ENCODE results near the gene PLCL1.
A peak's percentile ranks its signal among the peaks of the same experiment; 100 is the strongest.

The PLCL1 gene

DNA sequence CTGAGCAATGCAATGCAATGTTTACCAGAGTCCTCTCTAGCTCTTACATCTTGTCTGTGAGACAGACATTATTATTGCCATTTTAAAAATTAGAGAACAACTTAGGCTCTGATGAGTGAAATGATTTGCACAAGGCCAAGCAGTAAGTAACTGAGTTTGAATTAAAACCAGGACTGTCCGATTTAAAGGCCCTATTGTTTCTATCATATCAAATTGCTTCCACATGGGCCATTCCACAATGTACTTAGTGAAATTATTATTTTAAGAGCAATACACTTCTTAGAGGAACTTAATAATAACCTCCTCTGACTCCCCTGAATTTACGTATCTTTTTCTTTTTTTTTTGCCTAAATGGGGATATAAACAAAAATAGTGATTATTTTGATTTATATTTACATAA, 64.6 kb downstream of the PLCL1 start:
- DNase-seq (ENCODE audit: low read depth in 1 of 2, low spot score in 1 of 2) = no peak
- in situ Hi-C loops (cut with HindIII; ENCODE audit: low pct_unique_long_range_greater_than_20kb, low sequenced_read_pairs) = no loop called here
- TF ChIP-seq JUND (IDR thresholded peaks at IDR 0.05; ENCODE audit: low read depth) = no peak

DNA sequence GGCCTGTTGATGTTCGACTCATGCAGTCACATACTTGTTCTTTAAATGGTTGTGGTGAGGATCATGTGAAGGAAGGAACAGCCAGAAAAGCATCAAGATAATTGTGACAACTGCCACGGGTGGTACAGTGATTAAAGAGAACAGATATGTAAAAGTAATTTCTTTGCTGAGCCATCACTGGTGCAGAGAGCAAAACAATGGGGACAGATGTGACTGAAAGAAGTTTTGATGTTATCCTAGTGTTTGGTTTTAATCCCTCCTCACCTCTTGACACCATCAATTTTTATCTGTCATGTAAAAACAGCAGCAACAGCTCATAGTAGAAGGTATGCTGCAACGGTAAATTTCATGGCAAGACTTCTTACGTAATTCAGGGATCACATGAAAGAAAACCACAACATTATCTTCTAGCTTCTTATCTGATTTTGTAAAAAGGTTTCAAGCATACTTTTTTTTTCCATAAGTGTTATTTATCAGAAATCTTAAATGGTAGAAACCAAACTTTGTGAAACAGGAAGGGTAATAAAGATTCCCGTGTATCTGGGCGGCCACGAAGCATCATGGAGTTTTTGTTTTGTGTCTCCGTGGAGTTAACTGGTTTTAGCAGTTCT, 65.2 kb downstream of the PLCL1 start:
- no peak for TF ChIP-seq JUND (IDR thresholded peaks at IDR 0.05; ENCODE audit: low read depth)
- in situ Hi-C loops (cut with HindIII; ENCODE audit: low pct_unique_long_range_greater_than_20kb, low sequenced_read_pairs) = no loop called here
- no peak for DNase-seq (ENCODE audit: low read depth in 1 of 2, low spot score in 1 of 2)

- TF ChIP-seq JUND (IDR thresholded peaks at IDR 0.05; ENCODE audit: low read depth) = no peak
- in situ Hi-C loops (cut with HindIII; ENCODE audit: low pct_unique_long_range_greater_than_20kb, low sequenced_read_pairs) = no loop called here
- no peak for DNase-seq (ENCODE audit: low read depth in 1 of 2, low spot score in 1 of 2)
Measured at GRCh38 chr2:197870137-197870536, 65.7 kb downstream of the PLCL1 start.

- peak in 1 of 2 experiments; percentile 60 for DNase-seq (ENCODE audit: low read depth in 1 of 2, low spot score in 1 of 2)
- TF ChIP-seq JUND (IDR thresholded peaks at IDR 0.05; ENCODE audit: low read depth) = no peak
- in situ Hi-C loops (cut with HindIII; ENCODE audit: low pct_unique_long_range_greater_than_20kb, low sequenced_read_pairs) = no loop called here
Measured at GRCh38 chr2:197871780-197872456, 67.5 kb downstream of the PLCL1 start.

GRCh38 chr2:197873293-197873701, 68.9 kb downstream of the PLCL1 start:
- no peak for TF ChIP-seq JUND (IDR thresholded peaks at IDR 0.05; ENCODE audit: low read depth)
- in situ Hi-C loops (cut with HindIII; ENCODE audit: low pct_unique_long_range_greater_than_20kb, low sequenced_read_pairs) = no loop called here
- no peak for DNase-seq (ENCODE audit: low read depth in 1 of 2, low spot score in 1 of 2)

DNA sequence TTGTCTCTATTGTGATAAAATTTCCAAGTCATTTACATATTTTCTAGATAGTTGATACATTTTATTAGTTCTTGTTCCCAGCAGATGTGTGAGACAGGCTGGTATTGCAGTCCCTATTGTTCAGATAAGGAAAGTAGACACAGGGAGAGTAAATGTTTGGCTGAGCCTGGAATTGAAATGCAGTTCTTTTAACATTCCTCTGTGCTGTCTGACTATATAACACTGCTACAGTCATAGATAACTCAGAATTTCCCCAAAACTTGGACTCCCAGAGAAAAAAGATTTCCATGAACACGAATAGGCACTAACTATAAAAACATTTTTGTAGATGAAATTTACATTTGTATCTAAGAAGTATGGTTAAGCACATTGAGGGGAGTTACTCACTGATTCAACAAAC, 71.4 kb downstream of the PLCL1 start:
- in situ Hi-C loops (cut with HindIII; ENCODE audit: low pct_unique_long_range_greater_than_20kb, low sequenced_read_pairs) = no loop called here
- no peak for TF ChIP-seq JUND (IDR thresholded peaks at IDR 0.05; ENCODE audit: low read depth)
- DNase-seq (ENCODE audit: low read depth in 1 of 2, low spot score in 1 of 2) = no peak

GRCh38 chr2:197876524-197876923, 72.1 kb downstream of the PLCL1 start:
- in situ Hi-C loops (cut with HindIII; ENCODE audit: low pct_unique_long_range_greater_than_20kb, low sequenced_read_pairs) = no loop called here
- TF ChIP-seq JUND (IDR thresholded peaks at IDR 0.05; ENCODE audit: low read depth) = no peak
- no peak for DNase-seq (ENCODE audit: low read depth in 1 of 2, low spot score in 1 of 2)

DNA sequence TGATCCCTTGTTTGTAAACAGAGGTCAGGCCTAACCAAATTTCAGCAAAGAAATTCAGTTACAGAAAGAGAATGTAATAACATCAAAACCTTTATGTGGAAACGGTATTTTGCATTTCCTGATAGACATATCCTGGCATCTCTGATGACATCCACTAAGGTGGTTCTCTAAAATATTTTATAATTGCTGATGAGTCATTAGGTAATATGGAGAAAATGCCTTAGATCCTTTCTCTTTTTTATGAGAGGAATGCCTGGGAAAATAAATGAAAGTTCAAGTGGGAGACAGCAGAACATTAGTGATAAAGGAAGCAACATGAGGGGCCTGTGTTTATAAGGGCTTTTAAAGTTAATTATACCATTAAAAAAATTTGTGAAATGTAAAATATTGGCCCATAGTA, 72.6 kb downstream of the PLCL1 start:
- no peak for DNase-seq (ENCODE audit: low read depth in 1 of 2, low spot score in 1 of 2)
- in situ Hi-C loops (cut with HindIII; ENCODE audit: low pct_unique_long_range_greater_than_20kb, low sequenced_read_pairs) = no loop called here
- TF ChIP-seq JUND (IDR thresholded peaks at IDR 0.05; ENCODE audit: low read depth) = no peak

DNA sequence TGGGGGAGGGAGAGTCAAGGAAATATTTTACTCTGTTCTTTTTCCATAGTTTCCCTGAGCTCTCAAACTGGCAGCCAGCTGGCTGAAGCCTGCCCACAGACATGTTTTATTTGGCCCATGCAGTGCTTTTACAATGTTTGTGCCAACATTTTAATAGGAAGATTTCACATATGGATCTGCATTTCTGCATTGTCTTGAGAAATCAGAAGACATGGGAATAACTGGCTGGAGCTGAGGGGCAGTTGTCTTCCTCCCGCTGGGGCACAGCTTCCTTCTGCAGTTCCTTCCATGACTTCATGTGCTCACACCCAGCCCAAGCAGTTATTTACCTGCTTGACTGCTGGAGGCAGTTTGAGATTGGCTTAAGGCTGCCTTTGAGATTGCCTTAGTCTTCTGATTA, 74.4 kb downstream of the PLCL1 start:
- no peak for TF ChIP-seq JUND (IDR thresholded peaks at IDR 0.05; ENCODE audit: low read depth)
- DNase-seq (ENCODE audit: low read depth in 1 of 2, low spot score in 1 of 2) = peak in 1 of 2 experiments; percentile 31

GRCh38 chr2:197879812-197880408, 75.5 kb downstream of the PLCL1 start:
- in situ Hi-C loops (cut with HindIII; ENCODE audit: low pct_unique_long_range_greater_than_20kb, low sequenced_read_pairs) = no loop called here
- TF ChIP-seq JUND (IDR thresholded peaks at IDR 0.05; ENCODE audit: low read depth) = no peak
- no peak for DNase-seq (ENCODE audit: low read depth in 1 of 2, low spot score in 1 of 2)

More for the DNA sequence above, 74.4 kb downstream of the PLCL1 start:
- in situ Hi-C loops (cut with HindIII; ENCODE audit: low pct_unique_long_range_greater_than_20kb, low sequenced_read_pairs) = no loop called here

DNA sequence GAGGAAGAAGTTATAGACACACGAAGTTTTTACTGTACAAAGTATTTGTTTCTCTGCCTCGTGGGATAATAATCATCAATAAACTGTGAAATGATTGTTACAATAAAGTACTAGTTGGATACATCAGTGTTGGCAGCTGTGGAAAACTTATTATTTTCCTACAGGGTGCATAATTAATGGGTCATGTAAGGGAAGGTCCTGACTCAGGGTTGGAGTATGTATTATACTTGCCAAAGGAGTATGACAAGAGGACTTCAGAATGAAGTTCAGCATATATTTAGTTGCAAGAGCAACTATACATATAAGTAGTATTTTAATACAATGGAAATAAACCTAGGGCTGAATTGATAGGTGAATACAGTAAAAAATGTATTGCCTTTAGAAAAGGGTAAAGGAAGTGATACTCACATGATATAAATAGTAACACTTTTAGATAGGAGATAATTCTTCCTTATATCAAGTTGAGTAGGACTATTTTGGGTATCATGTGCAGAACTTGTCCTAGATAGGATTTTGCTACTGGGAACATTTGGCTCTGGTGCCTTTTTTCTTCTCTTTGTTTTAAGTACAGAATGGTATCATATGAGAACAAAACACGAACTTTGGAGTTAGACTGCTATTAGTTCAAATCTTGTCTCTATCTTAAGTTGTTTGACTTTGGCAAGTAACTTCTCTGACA, 79.1 kb downstream of the PLCL1 start:
- in situ Hi-C loops (cut with HindIII; ENCODE audit: low pct_unique_long_range_greater_than_20kb, low sequenced_read_pairs) = no loop called here
- no peak for TF ChIP-seq JUND (IDR thresholded peaks at IDR 0.05; ENCODE audit: low read depth)
- DNase-seq (ENCODE audit: low read depth in 1 of 2, low spot score in 1 of 2) = no peak

DNA sequence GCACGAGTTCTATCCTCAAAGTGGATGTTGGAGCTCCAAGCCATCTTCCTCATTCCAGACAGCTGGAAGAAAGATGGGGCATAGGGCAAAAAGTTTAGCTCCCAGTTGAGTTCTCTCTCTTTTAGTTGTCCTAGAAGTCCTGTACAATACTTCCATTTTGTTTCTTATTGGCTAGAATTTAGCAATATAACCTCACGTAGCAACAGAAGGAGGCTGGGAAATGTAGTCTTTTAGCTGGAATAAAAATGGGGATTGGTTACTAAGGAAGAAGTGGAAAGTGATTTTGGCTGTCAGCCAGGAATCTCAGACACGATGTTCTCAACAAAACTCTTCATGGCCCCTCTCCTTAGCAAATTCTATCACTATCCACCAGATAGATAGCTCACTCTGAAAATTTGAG, 79.9 kb downstream of the PLCL1 start:
- no peak for DNase-seq (ENCODE audit: low read depth in 1 of 2, low spot score in 1 of 2)
- no peak for TF ChIP-seq JUND (IDR thresholded peaks at IDR 0.05; ENCODE audit: low read depth)
- in situ Hi-C loops (cut with HindIII; ENCODE audit: low pct_unique_long_range_greater_than_20kb, low sequenced_read_pairs) = no loop called here

DNA sequence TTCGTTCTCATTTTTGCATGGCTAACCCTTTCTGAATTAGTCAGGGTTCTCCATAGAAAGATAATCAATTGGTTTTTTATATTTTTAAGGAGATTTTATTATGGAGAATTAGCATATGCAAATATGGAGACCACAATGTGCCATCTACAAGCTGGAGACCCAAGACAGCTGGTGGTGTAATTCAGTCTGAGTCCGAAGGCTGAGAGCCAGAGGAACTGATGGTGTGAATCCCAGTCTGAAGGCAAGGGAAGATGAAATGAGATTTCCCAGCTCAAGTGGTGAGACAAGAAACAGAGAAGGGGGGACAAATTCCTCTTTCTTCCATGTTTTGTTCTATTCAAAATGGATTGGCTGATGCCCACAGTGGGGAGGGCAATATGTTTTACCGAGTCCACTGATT, 80.7 kb downstream of the PLCL1 start:
- in situ Hi-C loops (cut with HindIII; ENCODE audit: low pct_unique_long_range_greater_than_20kb, low sequenced_read_pairs) = no loop called here
- TF ChIP-seq JUND (IDR thresholded peaks at IDR 0.05; ENCODE audit: low read depth) = no peak
- no peak for DNase-seq (ENCODE audit: low read depth in 1 of 2, low spot score in 1 of 2)

All from T47D (cell line).